Mucosa of stomach (tissue), 1 donor: ENCODE results near the gene ACOT7.
A peak's percentile ranks its signal among the peaks of the same experiment; 100 is the strongest.
"Not testable (repeated sequence)": the region's sequence is repeated elsewhere in the genome, so short reads cannot be mapped to it uniquely, and the experiment has no call there.

Experiments used
- H3K27me3 ChIP-seq: one replicate; pipeline ENCODE4 v1.7.0; 2013; ENCODE audit warnings: mild to moderate bottlenecking, low read length; ENCODE audit not compliant: control insufficient read depth, insufficient read depth
- H3K36me3 ChIP-seq: one replicate; pipeline ENCODE4 v1.7.0; 2013; ENCODE audit warnings: low read length; ENCODE audit not compliant: control insufficient read depth, insufficient read depth
- H3K4me1 ChIP-seq: one replicate; pipeline ENCODE4 v1.7.0; 2013; ENCODE audit warnings: mild to moderate bottlenecking, low read length; ENCODE audit not compliant: control insufficient read depth, insufficient read depth
- H3K4me3 ChIP-seq: one replicate; pipeline ENCODE4 v1.7.0; 2013; ENCODE audit warnings: low read length
- H3K9ac ChIP-seq: one replicate; pipeline ENCODE4 v1.7.0; 2013; ENCODE audit warnings: mild to moderate bottlenecking, low read length, moderate library complexity
- H3K9me3 ChIP-seq: one replicate; pipeline ENCODE4 v1.7.0; 2013; ENCODE audit warnings: mild to moderate bottlenecking, low read length, moderate library complexity; ENCODE audit not compliant: control insufficient read depth
- donor health status: Pancreatic carcinoma.

The ACOT7 gene

GRCh38 chr1:6393400-6394187 lies at the start of gene ACOT7:
TSS of gene ACOT7 (minus strand) at chr1:6393767. CDS start at chr1:6393399, 368 bp downstream.
- H3K9ac ChIP-seq, result peak within 1 kb of the TSS; percentile 48
- H3K4me3 ChIP-seq, result peak within 1 kb of the TSS; percentile 28
- no peaks in the 10 kb centered on the region for H3K27me3 ChIP-seq
- no peaks in the 10 kb centered on the region for H3K9me3 ChIP-seq
- no peaks in the 10 kb centered on the region for H3K36me3 ChIP-seq
- H3K4me1 ChIP-seq, result peaks cover 19% of the 10 kb centered on the region

GRCh38 chr1:6441586-6441985 lies 48.0 kb upstream of the ACOT7 start:
- peaks cover 7% of the 10 kb centered on the region for H3K4me1 ChIP-seq
- H3K27me3 ChIP-seq, result peaks cover 37% of the 10 kb centered on the region
- H3K36me3 ChIP-seq, result no peaks in the 10 kb centered on the region
- H3K4me3 ChIP-seq, result no peak overlapping the region
- no peaks in the 10 kb centered on the region for H3K9me3 ChIP-seq
- no peak overlapping the region for H3K9ac ChIP-seq

- Histone ChIP-seq H3K4me3 (no peak overlapping the region), H3K4me1 (peaks cover 7% of the 10 kb centered on the region), H3K9me3 (no peaks in the 10 kb centered on the region), H3K36me3 (no peaks in the 10 kb centered on the region), H3K9ac (no peak overlapping the region), H3K27me3 (peaks cover 31% of the 10 kb centered on the region)
These were observed 46.9 kb upstream of the ACOT7 start for GRCh38 chr1:6440198-6441126.

- Histone ChIP-seq H3K4me1 (peaks cover 3% of the 10 kb centered on the region), H3K9me3 (no peaks in the 10 kb centered on the region), H3K4me3 (no peak overlapping the region), H3K27me3 (peaks cover 31% of the 10 kb centered on the region), H3K9ac (no peak overlapping the region), H3K36me3 (no peaks in the 10 kb centered on the region)
These were observed 44.5 kb upstream of the ACOT7 start for GRCh38 chr1:6438047-6438525.

- not testable (repeated sequence) for H3K9me3 ChIP-seq, H3K9ac ChIP-seq, H3K4me1 ChIP-seq, H3K4me3 ChIP-seq, H3K36me3 ChIP-seq
- peaks cover 31% of the 10 kb centered on the region for H3K27me3 ChIP-seq
These were observed 43.6 kb upstream of the ACOT7 start for GRCh38 chr1:6437012-6437700.

GRCh38 chr1:6436277-6436676 lies 42.7 kb upstream of the ACOT7 start:
- H3K4me1 ChIP-seq, H3K9me3 ChIP-seq, H3K9ac ChIP-seq, H3K4me3 ChIP-seq, H3K36me3 ChIP-seq: not testable (repeated sequence)
- H3K27me3 ChIP-seq, result peaks cover 25% of the 10 kb centered on the region

- no peaks in the 10 kb centered on the region for H3K36me3 ChIP-seq
- no peak overlapping the region for H3K9ac ChIP-seq
- H3K9me3 ChIP-seq, result no peaks in the 10 kb centered on the region
- H3K27me3 ChIP-seq, result peaks cover 24% of the 10 kb centered on the region
- H3K4me1 ChIP-seq, result no peaks in the 10 kb centered on the region
- no peak overlapping the region for H3K4me3 ChIP-seq
These were observed 42.0 kb upstream of the ACOT7 start for GRCh38 chr1:6435547-6435946.

- no peaks in the 10 kb centered on the region for H3K9me3 ChIP-seq
- no peaks in the 10 kb centered on the region for H3K36me3 ChIP-seq
- no peaks in the 10 kb centered on the region for H3K4me1 ChIP-seq
- H3K9ac ChIP-seq, result no peak overlapping the region
- H3K4me3 ChIP-seq, result no peak overlapping the region
- H3K27me3 ChIP-seq, result peaks cover 28% of the 10 kb centered on the region
These were observed 41.6 kb upstream of the ACOT7 start for GRCh38 chr1:6435129-6435528.

- no peaks in the 10 kb centered on the region for H3K9me3 ChIP-seq
- H3K27me3 ChIP-seq, result peaks cover 33% of the 10 kb centered on the region
- no peak overlapping the region for H3K9ac ChIP-seq
- no peaks in the 10 kb centered on the region for H3K36me3 ChIP-seq
- H3K4me3 ChIP-seq, result no peak overlapping the region
- no peaks in the 10 kb centered on the region for H3K4me1 ChIP-seq
These were observed 40.6 kb upstream of the ACOT7 start for GRCh38 chr1:6434186-6434585.

GRCh38 chr1:6431645-6432579 lies 38.3 kb upstream of the ACOT7 start:
- H3K36me3 ChIP-seq, H3K9ac ChIP-seq, H3K9me3 ChIP-seq, H3K4me3 ChIP-seq: not testable (repeated sequence)
- H3K27me3 ChIP-seq, result peaks cover 25% of the 10 kb centered on the region
- peaks cover 14% of the 10 kb centered on the region for H3K4me1 ChIP-seq
